Left cardiac atrium (tissue), 4 donors: ENCODE measurements around the gene DTYMK. TPM values are rescaled to one million over a fixed set of nuclear protein-coding genes. Genes with fewer than 3 reads are reported as not detected.
A peak's percentile ranks its signal among the peaks of the same experiment; 100 is the strongest.

ENCODE experiments used
- ATAC-seq, 2 donors: fragments of 200-7000 bp; cut with Tn5 transposase; one replicate each; pipeline ENCODE4 v1.9.1; 2020; ENCODE audit warnings: mild to moderate bottlenecking in 2 of 2, moderate library complexity in 2 of 2
- DNase-seq: peaks from one replicate; pipeline ENCODE4 v3.0.0-alpha.2; 2020
- intact Hi-C, 2 donors: fragments of 100-400 bp; cut with DNase I; formaldehyde crosslinking; loops; one replicate each; pipeline versions ENCODE4 v1.14.1 to v1.15.1; 2022 to 2023
- total RNA-seq, 2 donors: library from RNA; stranded (reverse); fragmentation: NEBNext Ultra II Directional; extraction: Animal tissue kit (Norgen Biotek cat#: 25700); gene quantifications; one replicate each; pipeline ENCODE4 v1.2.1, GENCODE V29; 2021
- donor health status: DM: no; HTN: yes; CAD: no.
- donor health status: DM: no; HTN: yes; CAD: no; lungs with severe emphysema.
- donor health status: DM: yes; HTN: yes; CAD: no.
- donor health status: Dilated cardiomyopathy.

DTYMK gene
- total RNA-seq, 2 donors from 2014 or later: 9.8 to 14.3 TPM

DNA sequence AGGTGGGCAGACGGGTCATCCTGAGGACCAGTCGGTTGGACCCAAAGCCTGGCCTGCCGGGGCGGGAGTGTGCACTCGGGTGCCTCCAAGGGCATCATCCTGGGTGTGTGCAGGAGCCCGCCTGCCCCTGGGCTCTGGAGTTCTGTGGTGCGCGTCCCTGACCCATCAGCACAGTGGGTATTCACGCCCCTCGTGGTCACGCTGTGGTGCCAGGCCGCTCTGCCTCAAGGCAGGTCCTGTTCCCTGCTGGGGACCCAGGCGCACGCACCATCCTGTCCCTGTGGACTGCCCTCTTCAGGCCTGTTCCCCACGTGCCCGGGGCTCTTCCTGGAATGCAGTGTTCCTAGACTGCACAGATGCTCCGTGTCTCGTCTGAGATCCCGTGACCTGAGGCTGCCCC is 33.5 kb upstream of the DTYMK start:
- intact Hi-C loops: no loop called here
- ATAC-seq: no peak

DNA sequence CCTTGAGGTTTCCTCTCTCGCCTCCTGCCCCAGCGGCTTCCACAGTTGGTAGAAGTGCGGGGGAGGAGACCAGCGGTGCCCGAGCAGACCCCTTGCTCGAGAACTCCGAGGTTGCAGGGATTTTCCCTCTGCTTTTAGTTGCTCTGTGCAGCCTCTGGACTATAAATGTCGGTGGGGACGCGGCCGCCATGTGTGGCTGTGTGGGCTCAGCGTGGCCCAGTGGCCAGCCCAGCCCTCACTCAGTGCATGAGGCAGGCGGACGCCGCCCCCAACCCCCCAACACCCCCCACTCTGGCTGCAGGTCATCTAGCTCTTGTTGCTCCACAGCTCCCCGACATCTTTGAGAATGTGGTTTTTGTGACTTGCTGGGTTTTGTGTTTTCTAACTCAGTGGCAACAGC is 32.5 kb upstream of the DTYMK start:
- no peak for ATAC-seq
- no peak for DNase-seq
- intact Hi-C loops: no loop called here

More for the DNA sequence above, 33.5 kb upstream of the DTYMK start:
- no peak for DNase-seq

DNA sequence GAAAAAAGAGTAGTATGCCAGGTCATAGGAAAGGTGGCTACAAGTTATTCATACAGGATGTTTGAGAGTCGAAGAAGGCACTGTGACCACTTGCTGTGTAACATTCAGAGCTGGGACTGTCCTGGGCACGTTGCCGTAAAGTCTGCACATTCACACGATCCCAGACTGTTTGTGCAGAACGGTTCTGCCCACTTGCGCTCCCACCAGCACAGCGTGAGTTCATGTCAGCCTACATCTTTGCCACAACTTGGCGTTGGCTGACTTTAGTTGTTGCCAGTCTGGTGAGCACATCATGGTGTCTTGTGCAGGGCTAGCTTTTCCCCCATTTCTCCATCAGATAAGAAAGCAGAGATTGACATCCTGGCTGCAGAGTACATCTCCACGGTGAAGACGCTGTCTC is 22.3 kb upstream of the DTYMK start:
- intact Hi-C loops: no loop called here
- ATAC-seq (no peak), DNase-seq (no peak)

DNA sequence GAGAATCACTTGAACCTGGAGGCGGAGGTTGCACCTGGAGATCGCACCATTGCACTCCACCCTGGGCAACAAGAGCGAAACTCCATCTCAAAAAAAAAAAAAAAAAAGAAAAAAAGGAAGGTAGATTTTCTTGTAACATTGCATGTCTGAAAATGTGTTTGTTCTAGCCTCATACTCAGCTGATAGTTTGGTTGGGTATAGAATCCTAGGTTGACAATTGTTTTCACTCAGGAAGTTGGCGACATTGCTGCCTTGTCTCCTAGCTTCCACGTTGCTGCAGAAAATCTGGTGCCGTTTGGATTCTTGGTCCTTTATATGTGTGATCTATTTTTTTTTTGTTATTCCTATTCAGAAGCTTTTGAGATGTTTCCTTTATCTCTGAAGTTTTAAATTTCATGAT is 19.9 kb upstream of the DTYMK start:
- no peak for ATAC-seq
- no peak for DNase-seq
- intact Hi-C loops: no loop called here

GRCh38 chr2:241703032-241703604 is 16.5 kb upstream of the DTYMK start:
- DNase-seq: no peak
- intact Hi-C loops: no loop called here
- peak in 1 of 2 donors; percentile 1 for ATAC-seq

DNA sequence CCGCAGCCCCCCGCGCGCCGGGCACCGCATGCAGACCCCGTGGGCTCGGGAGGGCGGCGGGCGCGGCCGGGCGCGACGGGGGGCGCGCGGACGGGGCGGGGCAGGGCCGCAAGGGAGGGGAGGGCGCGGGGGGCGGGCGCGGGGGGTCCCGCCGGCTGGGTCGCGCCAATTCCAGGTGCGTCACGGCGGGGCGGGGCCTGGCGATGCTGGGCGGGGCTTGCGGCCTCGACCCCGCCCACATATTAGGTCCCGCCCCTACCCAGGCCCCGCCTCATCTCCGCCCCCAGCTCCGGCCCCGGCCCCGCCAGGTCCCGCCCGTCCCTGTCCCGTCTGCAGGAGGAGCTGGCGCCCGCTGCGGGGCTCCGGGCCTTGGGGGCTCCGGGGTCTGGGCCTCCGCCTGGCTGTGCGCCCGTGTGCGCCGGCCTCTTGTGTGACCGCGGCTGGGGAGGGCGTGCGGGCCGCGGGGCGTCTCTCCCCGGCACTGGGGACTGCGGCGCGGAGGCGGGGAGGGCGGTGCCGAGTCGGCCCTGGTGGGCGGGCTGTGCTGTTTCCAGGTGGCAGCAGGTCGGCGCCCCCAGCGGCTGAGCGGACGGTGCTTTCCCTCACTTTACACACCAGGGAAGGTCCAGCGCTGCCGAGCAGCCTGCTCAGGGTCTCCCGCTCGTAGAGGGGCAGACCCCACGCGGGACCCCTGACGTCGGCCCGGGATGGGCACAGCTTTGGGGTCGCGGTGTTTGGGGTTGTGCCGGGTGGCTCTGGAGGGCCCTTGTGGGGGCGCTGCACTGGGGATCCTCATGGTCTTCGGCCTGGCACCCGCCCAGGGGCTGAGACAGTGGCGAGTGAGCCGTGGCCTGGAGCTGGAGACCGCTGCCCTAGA is 15.8 kb upstream of the DTYMK start:
- intact Hi-C loops: no loop called here
- peak; percentile 84 for DNase-seq
- peak; percentile 89 to 90 for ATAC-seq

- DNase-seq (peak; percentile 98), ATAC-seq (peak; percentile 87 to 91)
- intact Hi-C loops: no loop called here
These were observed 15.0 kb upstream of the DTYMK start, which contains the start of gene ING5 for GRCh38 chr2:241701399-241702154. TSS of gene ING5 (plus strand) at chr2:241702039. CDS start at chr2:241702066, 27 bp downstream.

DNA sequence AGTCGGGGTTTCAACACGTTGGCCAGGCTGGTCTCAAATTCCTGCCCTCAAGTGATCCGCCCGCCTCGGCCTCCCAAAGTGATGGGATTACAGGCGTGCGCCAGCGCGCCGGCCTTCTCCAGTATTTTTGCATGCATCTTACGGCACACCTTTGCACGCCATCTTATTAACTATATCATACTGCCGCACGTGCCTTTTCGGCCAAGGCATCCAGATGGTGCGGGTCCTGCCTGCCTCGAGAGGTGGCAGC is 14.5 kb upstream of the DTYMK start:
- DNase-seq (no peak), ATAC-seq (no peak)
- intact Hi-C loops: no loop called here

GRCh38 chr2:241695651-241696050 is 9.0 kb upstream of the DTYMK start:
- intact Hi-C loops: no loop called here
- no peak for ATAC-seq
- DNase-seq: no peak

DNA sequence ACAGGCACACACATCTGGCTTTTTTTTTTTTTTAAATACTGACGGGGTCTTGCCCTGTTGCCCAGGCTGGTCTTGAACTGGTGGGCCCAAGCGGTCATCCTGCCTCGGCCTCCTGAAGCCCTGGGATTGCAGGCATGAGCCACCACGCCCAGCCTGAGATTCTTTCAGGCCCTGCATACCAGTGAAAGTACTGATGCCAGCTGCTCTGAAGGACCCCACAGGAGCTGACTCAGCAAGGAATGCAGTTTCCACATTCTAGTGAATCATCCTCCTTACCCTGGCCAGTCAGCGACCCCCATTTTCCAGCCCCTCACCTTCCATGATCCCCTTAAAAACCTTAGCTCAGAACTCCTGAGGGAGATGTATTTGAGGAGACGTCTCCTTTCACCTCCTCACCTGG is 5.8 kb upstream of the DTYMK start:
- DNase-seq (no peak), ATAC-seq (no peak)
- intact Hi-C loops: no loop called here

DNA sequence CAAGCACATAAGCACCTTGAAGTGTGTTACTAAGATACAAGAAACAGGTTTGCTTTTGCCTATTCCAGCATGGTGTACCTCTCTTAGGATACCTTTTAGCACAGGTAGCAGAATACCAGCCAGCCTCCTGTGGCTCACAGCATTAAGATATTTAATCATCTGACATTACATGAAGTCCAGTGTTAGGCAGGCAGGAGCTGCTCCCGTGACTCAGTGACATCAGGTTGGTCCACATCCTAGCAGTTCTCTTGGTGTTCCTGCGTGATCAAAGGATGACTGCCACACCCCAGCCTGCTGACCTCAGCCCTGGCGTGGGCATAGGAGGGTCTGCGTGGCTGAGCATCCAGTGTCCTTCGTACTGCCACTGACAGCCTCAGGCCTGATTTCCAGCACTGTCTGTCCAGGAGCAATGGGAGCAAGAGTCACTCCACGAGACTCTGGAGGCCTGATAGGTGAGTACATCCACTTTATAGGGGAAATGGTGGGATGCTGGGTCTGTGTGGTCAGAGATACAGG is 3.6 kb upstream of the DTYMK start:
- DNase-seq (no peak), ATAC-seq (no peak)
- intact Hi-C loops: no loop called here

GRCh38 chr2:241689306-241689705 is 2.7 kb upstream of the DTYMK start:
- no peak for DNase-seq
- intact Hi-C loops: no loop called here

GRCh38 chr2:241686324-241686649 is 328 bp downstream of the DTYMK start:
- DNase-seq (no peak), ATAC-seq (peak in 1 of 2 donors; percentile 3)
- intact Hi-C loops: no loop called here

More at GRCh38 chr2:241689306-241689705, 2.7 kb upstream of the DTYMK start:
- ATAC-seq: no peak

DNA sequence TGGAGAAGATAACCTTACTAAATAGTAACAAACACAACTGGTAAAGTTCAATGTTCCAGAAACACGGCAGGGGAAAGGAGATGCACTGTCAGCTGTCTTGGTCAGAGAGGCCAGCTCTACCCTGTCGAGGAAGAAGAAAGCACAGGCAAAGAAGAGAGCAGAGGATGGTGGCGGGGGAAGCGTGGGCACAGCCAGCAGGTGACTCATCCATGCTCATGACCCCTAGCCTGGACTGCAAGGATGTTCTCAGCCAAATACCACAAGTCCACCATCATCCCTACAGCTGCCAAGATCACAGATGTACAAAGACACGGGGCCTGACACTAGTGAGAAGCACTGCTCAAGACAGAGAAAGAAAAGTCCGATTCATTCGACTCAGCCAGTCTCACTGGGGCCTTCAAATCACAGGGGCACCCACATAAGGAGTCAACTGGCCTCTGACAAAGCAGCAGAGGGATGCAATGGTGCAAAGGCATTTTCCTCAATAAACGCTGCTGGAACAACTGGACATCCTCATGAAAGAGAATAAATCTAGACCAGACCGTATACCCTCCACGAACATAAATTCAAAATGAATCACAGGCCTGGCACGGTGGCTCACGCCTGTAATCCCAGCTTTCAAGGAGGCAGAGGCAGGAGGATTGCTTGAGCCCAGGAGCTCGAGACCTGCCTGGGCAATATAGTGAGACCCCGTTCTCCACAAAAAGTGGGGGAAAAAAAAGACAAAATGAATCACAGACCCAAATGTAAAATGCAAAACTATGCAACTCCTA is 5.6 kb downstream of the DTYMK start:
- DNase-seq: no peak
- peak; percentile 38 to 91 for ATAC-seq
- intact Hi-C loops: no loop called here

DNA sequence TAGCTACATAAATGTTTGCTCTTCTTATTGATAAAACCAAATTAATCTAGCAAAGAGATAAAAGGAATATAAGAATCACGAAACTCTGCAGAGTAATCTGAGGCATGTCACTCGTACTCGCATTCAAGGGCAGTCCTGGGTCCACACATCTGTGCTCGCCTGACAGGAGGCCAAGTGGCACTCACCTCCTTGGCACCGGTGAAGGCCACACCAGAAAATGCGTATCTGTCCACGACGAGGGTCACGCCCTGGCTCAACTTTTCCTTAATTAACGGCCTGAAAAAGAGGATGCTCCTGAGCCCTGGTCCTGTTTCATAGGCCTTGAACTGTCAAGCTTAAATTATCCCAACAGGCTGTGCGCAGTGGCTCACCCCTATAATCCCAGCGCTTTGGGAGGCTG is 6.6 kb downstream of the DTYMK start:
- ATAC-seq (no peak), DNase-seq (no peak)
- intact Hi-C loops: no loop called here

DNA sequence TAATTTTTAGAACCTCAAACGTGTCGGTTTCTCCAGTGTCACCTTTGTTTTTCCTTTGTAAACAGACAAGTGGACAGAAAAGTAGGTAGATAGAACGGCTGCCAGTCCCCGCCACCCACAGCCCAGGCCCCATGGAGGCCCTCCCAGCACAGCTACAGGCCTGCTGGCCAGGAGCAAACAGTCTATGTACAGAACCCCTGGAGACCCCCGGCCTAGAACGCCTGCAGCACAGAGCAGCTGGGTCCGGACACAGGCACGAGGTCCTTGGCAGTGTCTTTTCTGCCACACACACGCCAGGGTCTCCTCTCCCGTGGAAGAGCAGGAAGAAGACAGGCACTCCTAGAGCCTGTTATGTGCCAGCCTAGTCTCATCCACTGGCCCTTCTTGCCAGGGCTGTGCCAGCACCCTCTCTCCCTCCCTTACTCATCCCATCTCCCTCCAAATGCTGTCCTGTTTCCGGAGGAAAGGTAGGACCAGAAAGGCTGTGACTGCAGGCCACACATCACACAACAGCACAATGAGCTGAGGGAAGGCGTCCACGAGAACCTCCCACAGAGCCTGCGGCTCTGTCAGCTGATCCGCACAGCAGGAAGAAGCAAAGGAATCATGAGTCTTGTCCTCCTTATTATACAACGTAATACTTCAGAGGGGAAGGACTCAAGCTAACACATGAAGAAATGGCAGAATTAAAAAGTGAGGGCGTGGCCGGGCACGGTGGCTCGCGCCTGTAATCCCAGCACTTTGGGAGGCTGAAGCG is 7.7 kb downstream of the DTYMK start:
- intact Hi-C loops: no loop called here
- DNase-seq (no peak), ATAC-seq (no peak)

- DNase-seq (no peak), ATAC-seq (no peak)
- intact Hi-C loops: no loop called here
These were observed 8.3 kb downstream of the DTYMK start for GRCh38 chr2:241678307-241678706.

- DNase-seq (no peak), ATAC-seq (no peak)
- intact Hi-C loops: no loop called here
These were observed 9.2 kb downstream of the DTYMK start for GRCh38 chr2:241677392-241677791.

GRCh38 chr2:241676665-241677064 is 9.9 kb downstream of the DTYMK start:
- intact Hi-C loops: no loop called here
- DNase-seq (no peak), ATAC-seq (no peak)
